Stimulated activated CD8-positive, alpha-beta memory T cell treated with anti-CD3 and anti-CD28 coated beads, Interleukin-2, amount 100 ng/mL, for 48 hours (primary cell): Measurements from ENCODE around the gene HDAC9.
"Not testable (repeated sequence)": the region's sequence is repeated elsewhere in the genome, so short reads cannot be mapped to it uniquely, and the experiment has no call there.

ENCODE experiments used
- DNase-seq, 2 donors: peaks; one replicate each; pipeline ENCODE4 v3.0.0-alpha.2; 2020; ENCODE audit warnings: low read depth in 2 of 2

The HDAC9 gene

DNA sequence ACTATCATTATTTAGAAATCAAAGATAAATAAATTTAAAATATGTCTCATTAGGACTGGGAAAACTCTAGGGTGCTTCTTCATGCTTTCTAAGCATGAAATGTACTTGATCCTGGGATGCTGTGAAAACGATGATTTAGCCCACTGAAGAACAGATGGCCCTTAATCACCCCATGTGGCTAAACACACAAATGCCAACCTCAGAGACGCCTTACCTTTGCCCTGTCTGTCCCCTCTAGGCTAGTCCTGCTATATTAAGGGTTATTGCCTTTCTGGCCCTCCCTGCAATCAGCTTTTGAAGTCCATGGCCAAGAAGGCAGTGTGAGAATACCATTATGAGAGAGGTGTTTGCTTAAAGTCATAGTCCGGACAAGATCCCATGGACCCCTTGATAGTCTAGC is 404.7 kb downstream of the HDAC9 start:
- DNase-seq, result no peak

GRCh38 chr7:18900803-18901202 is 405.3 kb downstream of the HDAC9 start:
- no peak for DNase-seq

DNA sequence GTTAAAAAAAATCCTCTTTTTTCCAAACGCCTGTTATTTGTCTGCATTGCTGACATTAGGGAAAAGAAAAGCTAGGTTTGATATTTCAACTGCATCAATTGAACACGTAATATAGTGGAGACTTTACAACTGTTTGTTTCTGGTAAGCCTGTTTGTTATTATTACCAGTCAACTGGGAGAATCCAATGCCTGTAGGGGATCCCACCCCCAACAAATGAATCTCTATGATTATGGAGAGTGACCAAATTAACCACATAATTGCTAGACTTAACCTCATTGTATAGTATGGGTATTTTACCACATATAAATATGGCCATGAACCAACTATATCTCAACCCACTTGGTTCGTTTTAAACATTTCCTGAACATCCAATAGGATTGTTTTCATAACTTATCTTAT is 405.8 kb downstream of the HDAC9 start:
- no peak for DNase-seq

DNA sequence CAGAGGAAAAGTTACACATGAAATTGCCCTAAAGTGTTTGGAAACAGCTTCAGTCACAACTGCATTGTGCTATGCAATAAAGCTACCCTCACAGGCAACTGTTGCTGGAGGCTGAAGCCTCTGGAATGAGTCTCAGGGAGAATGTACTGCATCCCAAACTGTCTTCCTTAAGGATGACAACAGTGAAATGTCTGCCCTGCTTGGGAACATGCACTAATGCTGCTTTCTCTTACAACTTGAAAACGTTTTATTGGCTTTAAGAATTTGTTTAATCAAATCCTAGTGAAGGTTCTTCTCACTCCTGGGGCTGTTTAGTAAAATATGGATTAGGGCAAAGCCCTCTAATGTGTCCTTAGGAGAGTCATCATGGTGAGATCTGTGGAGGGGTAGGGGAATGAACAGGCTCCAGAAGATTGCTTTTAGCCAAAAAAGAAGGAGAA is 406.5 kb downstream of the HDAC9 start:
- DNase-seq, result no peak

- no peak for DNase-seq
These were observed 407.3 kb downstream of the HDAC9 start for GRCh38 chr7:18902892-18903291.

- no peak for DNase-seq
These were observed 408.1 kb downstream of the HDAC9 start for GRCh38 chr7:18903695-18904094.

GRCh38 chr7:18905316-18905943 is 409.9 kb downstream of the HDAC9 start:
- DNase-seq, result no peak

- no peak for DNase-seq
These were observed 411.4 kb downstream of the HDAC9 start for GRCh38 chr7:18906901-18907300.

- DNase-seq, result no peak
These were observed 417.6 kb downstream of the HDAC9 start for GRCh38 chr7:18913106-18913505.

GRCh38 chr7:18916826-18917225 is 421.3 kb downstream of the HDAC9 start:
- no peak for DNase-seq

DNA sequence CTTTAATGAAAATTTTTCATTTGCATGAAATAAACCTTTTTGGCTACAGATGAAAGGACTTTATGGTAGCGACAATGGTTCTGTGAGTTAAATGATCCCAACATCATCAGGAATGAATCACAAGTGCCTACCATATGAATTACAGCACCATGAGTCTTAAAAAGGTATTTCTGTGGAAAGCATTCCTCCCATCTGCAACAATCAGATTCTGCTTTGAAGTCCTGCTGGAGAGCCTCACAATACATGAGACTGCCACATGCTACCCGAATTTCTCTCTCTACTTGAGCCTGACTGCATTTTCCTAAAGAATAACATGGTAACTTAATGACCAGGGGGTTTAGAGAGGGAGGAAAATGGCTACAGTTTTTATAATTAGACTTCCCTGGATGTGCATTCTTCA is 431.6 kb downstream of the HDAC9 start:
- no peak for DNase-seq

GRCh38 chr7:18936265-18936664 is 440.7 kb downstream of the HDAC9 start:
- DNase-seq, result no peak

GRCh38 chr7:18939771-18940592 is 444.4 kb downstream of the HDAC9 start:
- no peak for DNase-seq

GRCh38 chr7:18940593-18941134 is 445.1 kb downstream of the HDAC9 start:
- no peak for DNase-seq

DNA sequence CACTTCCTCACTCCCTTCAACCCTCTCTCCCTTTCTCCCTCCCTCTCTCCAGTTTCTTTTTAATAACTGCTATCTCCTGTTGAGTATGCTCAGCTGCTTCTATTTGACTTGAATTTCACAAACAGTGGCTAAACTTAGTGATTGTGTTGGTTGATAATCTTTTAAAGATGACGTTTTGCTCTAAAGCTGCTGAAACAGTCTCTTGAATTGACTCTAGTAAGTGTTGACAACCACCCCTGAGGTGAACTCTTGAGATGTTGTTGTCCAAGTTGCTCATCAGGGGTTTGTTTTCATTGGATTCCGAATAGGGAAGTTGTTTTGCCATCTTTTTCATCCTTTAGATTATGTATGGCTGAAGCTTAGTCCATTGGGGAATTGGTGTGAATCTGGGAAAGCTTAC is 445.7 kb downstream of the HDAC9 start:
- no peak for DNase-seq

- no peak for DNase-seq
These were observed 453.0 kb downstream of the HDAC9 start for GRCh38 chr7:18948521-18948920.

DNA sequence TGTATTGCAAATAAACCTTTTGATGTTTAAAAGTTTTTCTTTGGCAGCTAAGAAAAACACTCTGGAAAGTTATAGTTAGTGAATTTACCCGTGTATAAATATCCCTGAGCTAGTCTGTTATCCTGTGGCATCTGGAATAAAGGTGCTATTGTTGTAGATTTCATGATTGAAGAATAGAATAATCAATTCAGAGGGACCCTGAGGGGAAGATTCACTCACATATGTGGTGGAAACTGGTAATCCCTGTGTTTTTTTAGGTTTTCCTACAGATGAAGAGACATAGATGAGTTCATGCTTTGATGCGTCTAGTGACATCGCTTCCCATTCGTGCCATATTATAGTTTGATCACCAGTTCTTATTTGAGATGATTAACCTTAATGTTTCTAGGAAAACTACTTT is 457.3 kb downstream of the HDAC9 start:
- no peak for DNase-seq

- DNase-seq, result no peak
These were observed 463.1 kb downstream of the HDAC9 start for GRCh38 chr7:18958627-18959026.

- DNase-seq, result no peak
These were observed 465.2 kb downstream of the HDAC9 start for GRCh38 chr7:18960725-18961124.

DNA sequence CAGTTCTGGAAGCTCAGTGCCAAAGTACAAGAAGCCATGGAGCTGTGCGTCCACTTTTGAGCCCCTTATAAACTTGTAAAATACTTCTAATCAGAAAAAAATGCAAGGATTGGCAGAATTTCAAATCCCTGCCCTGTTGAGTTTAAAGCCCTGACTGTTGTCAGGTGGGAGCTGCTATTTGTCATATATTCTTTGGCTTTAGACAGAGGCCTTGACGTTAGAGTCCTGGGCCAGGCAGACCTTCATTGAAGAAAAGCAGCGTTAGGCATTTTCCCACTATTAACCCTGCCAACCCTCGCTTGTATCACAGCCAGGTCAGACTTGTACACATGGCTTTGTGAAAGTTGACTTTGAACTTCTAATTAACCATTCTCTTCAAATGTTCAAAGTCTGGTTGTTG is 466.5 kb downstream of the HDAC9 start:
- no peak for DNase-seq

DNA sequence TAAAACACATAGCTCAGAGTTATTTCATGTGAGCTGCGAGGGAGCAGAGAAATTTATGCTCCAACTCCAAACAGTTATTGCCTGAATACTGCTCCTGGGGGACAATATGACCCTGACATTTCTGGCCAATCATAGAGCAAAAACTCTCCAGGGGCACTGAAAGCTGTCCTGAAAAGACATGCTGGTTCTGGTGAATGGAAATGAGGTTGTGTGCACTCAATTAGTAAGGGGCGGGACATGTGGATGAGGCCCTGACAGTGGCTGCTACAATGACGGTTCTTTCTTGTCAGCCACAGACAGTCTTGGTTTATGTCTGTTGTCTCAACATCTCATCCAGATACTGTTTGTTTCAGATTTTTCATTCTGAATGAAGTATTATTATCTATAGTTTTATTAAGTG is 470.1 kb downstream of the HDAC9 start:
- no peak for DNase-seq

GRCh38 chr7:18967755-18968154 is 472.2 kb downstream of the HDAC9 start:
- not testable (repeated sequence) for DNase-seq

DNA sequence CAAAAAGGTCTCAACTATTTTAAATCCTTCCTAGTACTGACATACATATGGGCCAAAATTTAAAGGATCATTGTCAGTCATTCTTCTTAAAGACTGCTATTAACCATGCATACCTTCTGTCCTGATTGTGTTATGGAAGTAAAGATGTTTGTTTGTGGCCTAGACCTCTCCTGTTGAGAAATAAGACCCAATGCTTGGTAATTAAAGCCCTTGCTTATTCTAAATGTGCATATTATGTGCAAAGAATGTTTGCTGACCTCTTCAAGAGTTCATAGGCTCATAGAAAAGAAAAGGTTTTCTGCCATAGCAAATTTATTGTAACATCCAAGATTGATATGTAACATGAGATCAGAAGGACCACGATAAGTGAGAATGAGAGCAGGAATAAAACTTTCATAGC is 476.3 kb downstream of the HDAC9 start:
- DNase-seq, result no peak
